HL-60/S4 treated with phorbol 12-myristate 13-acetate at 8.2 ng/mL for 4 days and 3 days (cell line): Measurements from ENCODE around the gene ZC3H18.

Source experiments
- in situ Hi-C: fragments of 300-500 bp; cut with MboI; formaldehyde crosslinking; loops from 2 replicates; pipeline ENCODE4 v1.15.0; 2022; ENCODE audit warnings: low sequenced_read_pairs

The ZC3H18 gene

GRCh38 chr16:88532434-88533241 is 37.6 kb upstream of the ZC3H18 start:
- in situ Hi-C loops: no loop called here

GRCh38 chr16:88533381-88533917 is 36.8 kb upstream of the ZC3H18 start:
- in situ Hi-C loops: no loop called here

GRCh38 chr16:88533932-88534637 is 36.1 kb upstream of the ZC3H18 start:
- in situ Hi-C loops: no loop called here

GRCh38 chr16:88534638-88535190 is 35.5 kb upstream of the ZC3H18 start:
- in situ Hi-C loops: no loop called here

- in situ Hi-C loops: no loop called here
Observed at GRCh38 chr16:88535191-88535856, 34.9 kb upstream of the ZC3H18 start.

GRCh38 chr16:88535857-88536222 is 34.4 kb upstream of the ZC3H18 start:
- in situ Hi-C loops: no loop called here

GRCh38 chr16:88536510-88536909 is 33.7 kb upstream of the ZC3H18 start:
- in situ Hi-C loops: no loop called here

- in situ Hi-C loops: no loop called here
Observed at GRCh38 chr16:88536971-88537751, 33.0 kb upstream of the ZC3H18 start.

- in situ Hi-C loops: no loop called here
Observed at GRCh38 chr16:88537859-88538258, 32.3 kb upstream of the ZC3H18 start.

- in situ Hi-C loops: no loop called here
Observed at GRCh38 chr16:88538366-88539060, 31.7 kb upstream of the ZC3H18 start.

- in situ Hi-C loops: no loop called here
Observed at GRCh38 chr16:88539261-88539651, 30.9 kb upstream of the ZC3H18 start.

- in situ Hi-C loops: no loop called here
Observed at GRCh38 chr16:88539652-88540345, 30.4 kb upstream of the ZC3H18 start.

GRCh38 chr16:88540346-88540977 is 29.7 kb upstream of the ZC3H18 start:
- in situ Hi-C loops: no loop called here

- in situ Hi-C loops: no loop called here
Observed at GRCh38 chr16:88541831-88542616, 28.2 kb upstream of the ZC3H18 start.

GRCh38 chr16:88543230-88543813 is 26.9 kb upstream of the ZC3H18 start:
- in situ Hi-C loops: no loop called here

- in situ Hi-C loops: no loop called here
Observed at GRCh38 chr16:88545781-88546180, 24.4 kb upstream of the ZC3H18 start.

- in situ Hi-C loops: no loop called here
Observed at GRCh38 chr16:88548131-88548874, 21.9 kb upstream of the ZC3H18 start.
